ENCODE results near the gene FBXO38.

The FBXO38 gene

DNA sequence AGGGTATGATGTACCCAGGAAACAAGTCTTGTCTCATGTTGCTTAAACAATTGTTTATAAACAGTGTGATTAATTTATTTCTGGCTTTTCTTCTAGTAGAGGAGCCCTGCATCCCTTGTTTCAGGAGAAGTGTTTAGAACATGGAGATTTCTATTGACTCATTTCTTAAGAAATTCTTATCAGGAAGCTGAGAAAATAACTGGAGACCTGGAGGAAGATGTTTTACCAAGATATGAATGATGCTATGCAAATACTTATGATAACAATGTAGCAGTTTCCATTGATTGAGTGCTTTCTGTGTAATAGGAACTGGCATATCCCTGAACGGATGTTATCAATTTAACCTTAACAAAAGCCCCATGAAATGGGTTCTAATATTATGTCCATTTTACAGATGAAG lies 108.6 kb downstream of the FBXO38 start:
- no peak overlapping the region for H3K27ac ChIP-seq
- no peaks in the 10 kb centered on the region for H4K20me1 ChIP-seq
- H3K9ac ChIP-seq = no peak overlapping the region
- no peaks in the 10 kb centered on the region for H3K36me3 ChIP-seq
- no peaks in the 10 kb centered on the region for H3K27me3 ChIP-seq
- no peak overlapping the region for H3K4me3 ChIP-seq
- no peak overlapping the region for H3K4me2 ChIP-seq
- H3K4me1 ChIP-seq = peaks cover 0 to 5% (median 0%) of the 10 kb centered on the region in 10 experiments; a peak in 2 of 20 replicates
- no peaks in the 10 kb centered on the region for H3K9me3 ChIP-seq (replicated peaks in 1 of 11)
- no peak for TF ChIP-seq Cebpa-rat (IDR thresholded peaks at IDR 0.05)

All from BLaER1 treated with 17β-estradiol and CSF1 and Interleukin-3, amounts not matched to agents 10 nM and 100 nM (cell line).